GM12874 (cell line): ENCODE measurements around the gene GSK3A.

Source experiments
- CTCF ChIP-seq: IDR thresholded peaks from 2 replicates; pipeline ENCODE4 v1.5.1; 2011; ENCODE audit warnings: low read depth, mild to moderate bottlenecking, control low read depth, low read length, moderate library complexity; ENCODE audit not compliant: insufficient read depth

Gene GSK3A

GRCh38 chr19:42217520-42218437 lies 24.6 kb downstream of the GSK3A start, which contains the start of gene DEDD2:
Gene DEDD2, minus strand, starts transcription at chr19:42217677. Its CDS starts 670 bp downstream, at chr19:42217007.
- no peak for TF ChIP-seq CTCF

- TF ChIP-seq CTCF, result no peak
Measured at GRCh38 chr19:42216653-42217519, 25.5 kb downstream of the GSK3A start.

- TF ChIP-seq CTCF, result no peak
Measured at GRCh38 chr19:42214810-42215485, 27.5 kb downstream of the GSK3A start.

- no peak for TF ChIP-seq CTCF
Measured at GRCh38 chr19:42212886-42213285, 29.5 kb downstream of the GSK3A start.

- TF ChIP-seq CTCF, result no peak
Measured at GRCh38 chr19:42208612-42209011, 33.8 kb downstream of the GSK3A start.

- no peak for TF ChIP-seq CTCF
Measured at GRCh38 chr19:42207767-42208271, 34.6 kb downstream of the GSK3A start.
